OCI-LY3 (cell line): ENCODE measurements around the gene CWF19L1.

Source experiments
- H2AFZ ChIP-seq: fragments of 200-600, 300-600 bp; shearing (Covaris generic); 2 replicates; pipeline ENCODE4 v1.6.0; 2014; ENCODE audit warnings: antibody characterized with exemption, low read depth, low read length
- H3K27ac ChIP-seq: fragments of 200-600, 300-600 bp; sonication (generic); 2 replicates; pipeline ENCODE4 v1.5.1; 2014; ENCODE audit warnings: mild to moderate bottlenecking, low read length, moderate library complexity, mixed read lengths
- H3K27me3 ChIP-seq: fragments of 200-600, 300-600 bp; sonication (generic); 2 replicates; pipeline ENCODE4 v1.6.1; 2014; ENCODE audit warnings: low read depth, low read length, mixed read lengths
- H3K36me3 ChIP-seq: fragments of 200-600, 300-600 bp; sonication (generic); replicated peaks from 2 replicates; pipeline ENCODE3; 2014; ENCODE audit warnings: low read depth, low read length, mixed read lengths
- H3K4me1 ChIP-seq: fragments of 300-600, 200-600 bp; sonication (generic); 2 replicates; pipeline ENCODE4 v1.6.1; 2014; ENCODE audit warnings: low read length, mixed read lengths
- H3K4me2 ChIP-seq: fragments of 200-600, 300-600 bp; sonication (generic); 2 replicates; pipeline ENCODE4 v1.6.1; 2014; ENCODE audit warnings: low read length, mixed read lengths
- H3K4me3 ChIP-seq: fragments of 300-600, 200-600 bp; sonication (generic); 2 replicates; pipeline ENCODE4 v1.5.1; 2014; ENCODE audit warnings: antibody characterized with exemption, mild to moderate bottlenecking, low read length, moderate library complexity
- H3K79me2 ChIP-seq: fragments of 300-600, 200-600 bp; shearing (Covaris generic); 2 replicates; pipeline ENCODE4 v1.6.1; 2014; ENCODE audit warnings: mild to moderate bottlenecking, low read length, mixed read lengths
- H3K9ac ChIP-seq: fragments of 300-600, 200-600 bp; shearing (Covaris generic); 2 replicates; pipeline ENCODE4 v1.6.0; 2014; ENCODE audit warnings: mild to moderate bottlenecking, low read length, moderate library complexity
- H3K9me3 ChIP-seq: fragments of 200-600, 300-600 bp; shearing (Covaris generic); 2 replicates; pipeline ENCODE4 v1.6.1; 2014; ENCODE audit warnings: low read length, mixed read lengths; ENCODE audit not compliant: insufficient read depth
- H4K20me1 ChIP-seq: fragments of 200-600, 300-600 bp; sonication (generic); 2 replicates; pipeline ENCODE4 v1.6.1; 2016; ENCODE audit warnings: low read length, mixed read lengths; ENCODE audit not compliant: insufficient read depth
- CTCF ChIP-seq: fragments of 200-600, 300-600 bp; sonication (generic); IDR thresholded peaks from 2 replicates; pipeline ENCODE4 v1.5.1; 2014; ENCODE audit warnings: antibody characterized with exemption, low read length, low read depth
- EZH2phosphoT487 ChIP-seq: fragments of 200-600 bp; shearing (Covaris generic); IDR thresholded peaks from 2 replicates; pipeline ENCODE4 v1.6.1; 2018; ENCODE audit warnings: antibody characterized with exemption, mixed run types, low read depth

Gene CWF19L1

GRCh38 chr10:100265821-100266485, 1.5 kb downstream of the CWF19L1 start:
- H3K27ac ChIP-seq, result peak overlapping the region; percentile 50
- no peak overlapping the region for H2AFZ ChIP-seq
- H3K9ac ChIP-seq, result no peak overlapping the region
- H3K36me3 ChIP-seq, result no peaks in the 10 kb centered on the region
- TF ChIP-seq EZH2phosphoT487 (no peak), CTCF (no peak)
- H3K9me3 ChIP-seq, result no peaks in the 10 kb centered on the region
- H4K20me1 ChIP-seq, result no peaks in the 10 kb centered on the region
- H3K79me2 ChIP-seq, result peaks cover 44% of the 10 kb centered on the region
- H3K4me2 ChIP-seq, result peak overlapping the region; percentile 76
- H3K4me1 ChIP-seq, result peaks cover 9% of the 10 kb centered on the region
- H3K4me3 ChIP-seq, result peak overlapping the region; percentile 94
- no peaks in the 10 kb centered on the region for H3K27me3 ChIP-seq

- no peaks in the 10 kb centered on the region for H4K20me1 ChIP-seq
- no peak overlapping the region for H3K4me2 ChIP-seq
- peaks cover 20% of the 10 kb centered on the region for H3K36me3 ChIP-seq
- TF ChIP-seq EZH2phosphoT487 (no peak), CTCF (no peak)
- no peaks in the 10 kb centered on the region for H3K9me3 ChIP-seq
- no peak overlapping the region for H2AFZ ChIP-seq
- no peaks in the 10 kb centered on the region for H3K4me1 ChIP-seq
- no peak overlapping the region for H3K4me3 ChIP-seq
- no peak overlapping the region for H3K27ac ChIP-seq
- no peak overlapping the region for H3K9ac ChIP-seq
- no peaks in the 10 kb centered on the region for H3K79me2 ChIP-seq
- no peaks in the 10 kb centered on the region for H3K27me3 ChIP-seq
These were observed 13.2 kb downstream of the CWF19L1 start for GRCh38 chr10:100254191-100254590.

- TF ChIP-seq EZH2phosphoT487, result no peak
- TF ChIP-seq CTCF, result no peak
- Histone ChIP-seq H3K4me1 (no peaks in the 10 kb centered on the region), H3K9ac (no peak overlapping the region), H3K4me2 (no peak overlapping the region), H4K20me1 (no peaks in the 10 kb centered on the region), H3K79me2 (no peaks in the 10 kb centered on the region), H3K4me3 (no peak overlapping the region), H3K27me3 (no peaks in the 10 kb centered on the region), H3K36me3 (peaks cover 20% of the 10 kb centered on the region), H3K9me3 (no peaks in the 10 kb centered on the region), H2AFZ (no peak overlapping the region), H3K27ac (no peak overlapping the region)
These were observed 14.4 kb downstream of the CWF19L1 start for GRCh38 chr10:100253041-100253440.

- no peaks in the 10 kb centered on the region for H3K4me1 ChIP-seq
- no peak overlapping the region for H2AFZ ChIP-seq
- no peaks in the 10 kb centered on the region for H3K27me3 ChIP-seq
- peaks cover 26% of the 10 kb centered on the region for H3K36me3 ChIP-seq
- H4K20me1 ChIP-seq, result no peaks in the 10 kb centered on the region
- no peak overlapping the region for H3K4me3 ChIP-seq
- no peaks in the 10 kb centered on the region for H3K9me3 ChIP-seq
- H3K9ac ChIP-seq, result no peak overlapping the region
- TF ChIP-seq EZH2phosphoT487 (no peak), CTCF (no peak)
- H3K4me2 ChIP-seq, result no peak overlapping the region
- no peak overlapping the region for H3K27ac ChIP-seq
- H3K79me2 ChIP-seq, result no peaks in the 10 kb centered on the region
These were observed 18.6 kb downstream of the CWF19L1 start for GRCh38 chr10:100248820-100249219.
